HG02981 (cell line): ENCODE data around the gene GFER.
"Not testable (repeated sequence)": the region's sequence is repeated elsewhere in the genome, so short reads cannot be mapped to it uniquely, and the experiment has no call there.

Experiments used
- ATAC-seq: cut with Tn5 transposase; IDR thresholded peaks from one replicate; pipeline ENCODE4 v1.9.1; 2021; ENCODE audit warnings: mild to moderate bottlenecking, moderate library complexity; ENCODE audit not compliant: unreplicated experiment

The GFER gene

DNA sequence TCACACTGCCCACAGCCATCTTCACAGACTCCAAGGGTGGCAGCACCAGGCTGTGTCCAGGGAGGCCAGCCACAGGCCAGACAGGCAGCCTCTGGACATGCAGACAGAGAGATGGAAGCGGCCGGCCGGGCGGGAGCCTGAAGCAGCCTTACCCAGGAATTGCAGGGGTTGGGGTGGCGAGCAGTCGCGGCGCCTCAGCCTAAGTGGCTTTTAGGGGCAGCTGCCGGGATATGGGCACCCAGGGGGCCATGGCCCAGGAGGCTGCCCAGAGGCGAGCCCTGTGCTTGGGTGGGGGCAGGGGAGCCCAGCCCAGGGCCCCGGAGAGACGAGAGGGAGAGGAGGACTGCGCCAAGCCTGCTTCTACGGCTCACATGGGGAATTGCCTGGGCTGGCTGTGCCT, 41.3 kb downstream of the GFER start:
- no peak for ATAC-seq

DNA sequence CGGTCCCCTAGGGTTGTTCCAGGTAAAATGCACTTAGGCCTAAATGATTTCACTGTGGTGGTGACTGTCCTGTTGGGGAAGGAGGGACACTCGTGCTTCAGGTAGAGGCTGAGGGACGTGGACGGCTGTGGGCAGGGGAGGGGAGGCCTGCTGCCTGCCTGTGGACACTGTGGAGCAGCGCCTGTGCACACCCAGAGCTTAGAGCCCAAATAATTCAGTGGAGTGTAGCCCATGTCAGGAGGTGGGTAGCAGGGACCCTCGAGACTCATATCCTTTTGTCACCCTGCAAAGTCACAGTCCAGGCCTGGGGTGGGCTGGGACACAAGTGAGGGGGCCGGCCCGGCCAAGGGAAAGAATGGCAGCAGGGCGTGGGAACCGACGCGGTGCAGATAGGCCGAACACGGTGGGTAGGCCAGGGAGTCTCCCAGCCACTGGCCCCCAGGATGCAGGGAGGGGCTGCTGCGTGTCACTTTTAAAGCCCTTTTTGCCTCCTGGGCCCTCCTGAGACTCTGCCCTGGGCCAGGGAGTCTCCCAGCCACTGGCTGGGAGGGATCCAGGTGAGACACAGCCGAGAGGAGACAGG, 42.0 kb downstream of the GFER start:
- ATAC-seq: no peak

DNA sequence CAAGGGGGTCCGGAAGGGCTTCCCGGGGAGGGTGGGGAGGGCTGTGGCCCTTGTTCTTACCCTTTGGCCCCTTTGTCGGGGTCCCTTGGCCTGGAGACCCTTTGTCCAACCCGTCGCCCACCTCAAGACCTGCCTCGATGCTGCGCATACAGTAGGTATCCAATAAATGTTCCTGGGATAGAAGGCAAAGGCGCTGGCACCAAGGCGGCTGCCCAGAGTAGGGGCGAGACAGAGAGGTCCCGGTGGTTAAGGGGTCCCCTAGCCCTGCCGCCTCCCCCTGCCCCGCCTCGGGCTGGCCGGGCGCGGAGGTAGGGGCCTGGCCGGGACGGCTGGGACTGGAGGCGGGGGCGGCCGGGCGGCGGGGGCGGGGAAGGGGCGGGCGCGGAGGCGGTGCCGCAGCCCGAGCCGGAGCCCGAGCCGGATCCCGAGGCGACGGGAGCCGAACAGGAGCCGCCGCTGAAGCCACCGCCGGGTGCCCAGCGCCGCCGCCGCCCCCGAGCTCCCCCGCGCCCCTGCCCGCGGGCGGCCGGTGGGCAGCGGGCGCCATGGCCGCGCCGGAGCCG, 42.5 kb downstream of the GFER start, which contains the start of gene NHERF2:
Gene NHERF2 (plus strand): TSS at position 442 of the 563 bp plus-strand sequence. CDS start 104 bp downstream, at position 546.
- ATAC-seq: no peak

DNA sequence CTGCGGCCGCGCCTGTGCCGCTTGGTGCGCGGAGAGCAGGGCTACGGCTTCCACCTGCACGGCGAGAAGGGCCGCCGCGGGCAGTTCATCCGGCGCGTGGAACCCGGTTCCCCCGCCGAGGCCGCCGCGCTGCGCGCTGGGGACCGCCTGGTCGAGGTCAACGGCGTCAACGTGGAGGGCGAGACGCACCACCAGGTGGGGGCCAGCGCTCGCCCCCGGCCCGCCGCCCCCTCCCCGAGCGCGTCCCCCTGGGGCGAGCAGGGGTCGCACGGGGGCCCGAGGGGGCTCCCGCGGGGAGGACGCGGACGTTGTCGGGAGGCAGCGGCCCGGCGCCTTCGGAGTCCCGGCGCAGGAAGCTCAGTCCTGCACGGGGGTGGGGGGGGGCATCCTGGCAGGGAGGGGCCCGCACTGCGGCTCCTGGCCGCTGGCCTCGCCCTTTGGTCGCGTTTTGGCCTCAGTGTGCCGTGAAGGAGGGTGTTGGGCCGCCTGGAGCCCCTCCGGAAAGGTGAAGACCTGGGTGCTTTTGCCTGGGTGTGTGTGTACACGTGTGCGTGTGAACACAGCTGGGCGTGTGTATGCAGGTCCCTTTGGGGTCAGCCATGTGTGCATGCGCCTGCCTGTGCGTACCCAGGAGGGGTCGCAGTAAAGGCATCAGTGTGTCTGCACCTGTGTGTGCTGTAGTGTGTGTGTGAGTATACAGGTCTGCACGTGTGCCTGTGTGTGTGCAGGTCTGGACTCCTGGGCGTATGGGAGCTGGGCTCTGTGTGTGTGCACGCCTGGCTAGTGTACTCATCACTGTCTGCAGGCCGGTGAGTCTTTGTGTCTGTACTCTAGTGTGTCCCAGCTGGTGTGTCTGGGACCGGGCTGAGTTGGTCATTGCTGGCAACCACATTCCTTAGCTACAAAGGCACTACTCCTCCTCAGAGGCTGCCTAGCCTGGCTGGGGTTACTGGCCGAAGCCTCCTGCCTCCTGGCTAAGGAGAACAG, 43.3 kb downstream of the GFER start:
- ATAC-seq: no peak

DNA sequence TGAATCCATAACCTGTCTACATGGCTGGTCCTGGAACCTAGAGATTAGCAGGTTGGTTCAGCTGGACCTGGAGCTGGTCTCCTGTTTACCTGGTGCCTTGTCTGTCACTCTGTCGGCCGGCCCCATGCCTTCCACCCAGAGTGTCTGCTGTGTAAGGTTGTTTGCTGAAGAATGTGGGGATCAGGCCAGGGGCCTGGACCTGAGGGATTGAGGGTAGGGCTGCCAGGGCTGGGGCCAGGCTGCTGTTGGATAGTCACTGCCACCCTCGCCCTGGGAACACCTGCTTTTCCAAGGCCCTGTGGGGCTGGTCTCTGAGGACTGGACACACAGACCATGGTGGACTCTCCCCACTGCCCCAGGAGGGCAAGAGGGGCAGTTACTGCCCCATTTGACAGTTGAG, 44.2 kb downstream of the GFER start:
- ATAC-seq: no peak

DNA sequence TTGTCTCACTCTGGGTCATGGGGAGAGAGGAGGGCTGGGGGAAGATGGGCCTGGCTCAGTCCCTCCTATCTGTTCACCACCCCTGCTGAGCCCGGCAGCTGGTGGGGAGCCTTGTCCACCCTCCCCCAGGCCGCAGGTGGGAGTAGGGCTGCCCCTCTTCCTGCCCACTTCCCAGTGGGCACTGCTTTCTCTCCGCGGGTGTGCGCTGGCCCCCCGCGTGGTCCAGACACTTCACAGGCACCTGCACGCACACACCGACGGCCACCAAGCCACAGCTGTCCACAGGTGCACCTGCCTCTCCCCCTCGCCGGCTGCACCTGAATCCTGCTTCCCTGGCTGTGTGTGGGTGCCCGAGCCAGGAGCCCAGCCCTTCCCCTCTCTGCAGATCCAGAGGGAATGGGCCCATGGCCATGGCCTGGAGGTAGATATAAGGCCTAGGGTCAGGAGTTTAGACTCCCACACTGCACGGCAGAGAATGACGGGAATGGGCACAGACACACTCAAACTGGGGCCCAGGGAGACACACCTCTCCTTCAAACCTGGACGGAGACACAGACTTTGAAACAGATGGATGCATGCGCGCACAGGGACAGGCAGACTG, 44.7 kb downstream of the GFER start:
- ATAC-seq: no peak

DNA sequence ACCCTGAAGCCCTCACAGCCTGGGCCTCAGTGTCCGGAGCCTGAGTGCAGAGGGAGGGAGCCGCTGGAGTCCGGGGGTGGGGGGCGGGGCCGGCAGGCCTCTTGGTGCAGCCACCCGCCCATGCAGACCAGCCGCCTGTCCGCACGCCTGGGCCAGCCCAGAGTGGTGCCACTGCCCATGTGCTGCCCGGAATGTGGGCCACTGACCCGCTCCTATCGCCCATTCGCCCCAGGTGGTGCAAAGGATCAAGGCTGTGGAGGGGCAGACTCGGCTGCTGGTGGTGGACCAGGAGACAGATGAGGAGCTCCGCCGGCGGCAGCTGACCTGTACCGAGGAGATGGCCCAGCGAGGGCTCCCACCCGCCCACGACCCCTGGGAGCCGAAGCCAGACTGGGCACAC, 45.4 kb downstream of the GFER start:
- ATAC-seq: no peak

DNA sequence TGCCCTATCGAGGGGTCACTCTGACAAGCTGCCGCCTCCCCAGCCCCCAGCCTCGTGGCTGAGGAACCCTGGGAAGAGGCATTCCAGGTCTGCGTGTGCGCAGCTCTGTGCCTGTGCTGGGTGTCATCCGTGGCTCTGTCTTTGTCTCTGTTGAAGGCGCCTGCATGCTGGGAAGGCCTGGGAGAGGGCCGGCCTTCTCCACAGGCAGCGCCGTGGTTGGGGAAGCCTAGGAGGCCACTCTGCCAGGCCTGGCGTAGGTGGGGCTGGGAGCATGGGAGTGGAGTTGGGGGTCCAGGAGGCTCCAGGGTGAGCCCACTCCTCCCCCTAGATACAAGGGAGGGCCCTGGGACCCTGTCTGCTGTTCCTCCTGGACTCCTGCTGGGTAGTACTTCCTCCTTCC, 46.0 kb downstream of the GFER start:
- no peak for ATAC-seq

DNA sequence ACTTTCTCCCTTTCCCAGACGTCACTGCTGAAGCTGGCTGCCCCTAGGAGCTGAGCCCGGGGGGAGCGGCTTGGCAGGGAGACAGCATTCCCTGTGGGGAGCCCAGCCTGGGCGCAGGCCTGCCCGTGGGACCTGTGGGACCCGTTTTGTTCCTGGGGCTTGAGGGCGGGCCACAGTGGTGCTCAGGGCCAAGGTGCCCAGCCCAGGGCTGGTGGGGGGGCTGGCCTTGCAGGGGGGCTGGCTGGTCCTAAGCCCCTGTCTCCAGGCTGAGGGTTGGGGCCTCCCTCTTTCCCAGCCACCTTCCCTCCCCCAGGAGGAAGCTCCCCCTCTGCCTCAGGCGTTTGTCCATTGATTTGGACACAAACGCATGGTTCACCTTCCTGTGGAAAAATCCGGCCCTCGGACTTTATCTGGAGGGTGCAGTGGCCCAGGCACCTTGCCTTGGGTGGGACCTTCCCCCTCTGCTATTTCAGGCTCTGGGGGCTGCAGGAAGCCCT, 47.1 kb downstream of the GFER start:
- no peak for ATAC-seq

DNA sequence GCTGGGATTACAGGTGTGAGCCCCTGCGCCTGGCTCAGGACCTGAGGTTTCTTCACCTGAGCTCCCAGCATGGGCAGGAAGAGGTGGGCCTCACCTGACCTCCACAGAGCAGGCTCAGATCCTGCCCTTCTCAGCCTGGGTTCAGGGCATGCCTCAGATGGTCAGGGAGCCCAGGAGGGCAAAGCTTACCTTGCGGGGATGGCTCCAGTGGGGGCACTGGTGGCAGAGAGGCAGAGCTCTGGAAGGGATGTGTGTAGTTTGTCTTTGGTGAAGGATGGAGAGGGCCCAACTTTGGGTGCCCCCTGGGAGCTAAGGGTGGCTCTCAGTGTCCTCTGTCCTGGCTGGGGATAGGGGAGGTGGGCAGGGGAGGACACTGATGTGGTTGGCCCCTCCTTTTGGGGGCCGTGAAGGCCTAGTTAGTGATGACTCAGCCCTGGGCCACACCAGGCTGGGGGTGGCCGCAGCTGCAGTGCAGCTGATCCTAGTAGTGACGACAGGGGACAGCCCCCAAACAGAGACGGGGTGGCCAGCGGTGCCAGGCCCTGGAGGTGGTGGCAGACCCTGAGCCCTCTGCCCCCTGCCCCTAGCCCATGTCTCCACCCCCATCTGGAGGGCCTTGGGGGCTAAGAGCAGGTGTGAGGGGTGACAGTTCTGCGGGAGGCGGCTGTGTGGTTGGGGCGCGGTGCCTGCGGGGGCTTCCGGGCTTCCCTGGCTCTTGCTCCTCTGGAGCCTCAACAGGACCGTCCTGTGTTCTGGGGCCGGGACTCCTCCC, 48.5 kb downstream of the GFER start:
- no peak for ATAC-seq

DNA sequence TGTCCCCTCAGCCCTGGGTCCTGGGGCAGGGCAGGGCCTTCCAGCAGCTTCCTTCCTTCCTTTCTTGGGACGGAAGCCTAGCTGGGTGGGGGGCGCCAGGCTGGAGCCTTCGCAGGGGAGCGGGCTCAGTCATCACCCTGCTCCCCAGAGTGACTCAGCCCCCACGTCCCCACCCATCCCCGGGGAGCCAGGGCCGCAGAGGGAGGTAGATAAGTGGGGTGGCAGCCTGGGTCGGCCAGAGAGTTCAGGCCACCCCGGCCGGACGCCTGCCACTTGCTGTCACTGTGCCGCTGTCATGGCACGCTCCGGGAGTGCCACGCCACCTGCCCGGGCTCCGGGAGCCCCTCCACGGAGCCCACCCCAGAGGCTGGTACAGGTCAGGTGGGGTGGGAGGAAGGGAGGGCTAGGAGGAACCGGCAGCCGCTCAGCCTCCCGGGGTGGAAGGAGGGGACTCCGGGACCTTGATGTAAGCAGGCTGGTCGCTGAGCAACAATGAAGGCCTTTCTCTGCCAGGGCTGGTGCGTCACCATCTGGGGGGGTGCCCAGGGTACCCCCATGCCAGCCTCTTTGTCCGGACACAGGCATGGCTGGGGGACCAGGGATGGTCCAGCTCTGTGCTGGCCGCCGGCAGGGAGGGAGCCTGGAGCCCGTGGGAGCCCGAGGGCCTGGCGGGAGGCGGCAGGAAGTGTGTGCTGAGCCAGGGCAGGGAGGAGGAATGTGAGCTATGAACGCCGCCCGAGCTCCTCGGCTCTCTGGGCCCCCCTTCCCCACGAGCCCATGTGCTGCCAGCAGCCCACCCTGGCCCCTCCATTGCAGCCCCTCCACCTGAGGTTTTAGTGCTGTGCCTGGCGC, 49.3 kb downstream of the GFER start:
- ATAC-seq: no peak

DNA sequence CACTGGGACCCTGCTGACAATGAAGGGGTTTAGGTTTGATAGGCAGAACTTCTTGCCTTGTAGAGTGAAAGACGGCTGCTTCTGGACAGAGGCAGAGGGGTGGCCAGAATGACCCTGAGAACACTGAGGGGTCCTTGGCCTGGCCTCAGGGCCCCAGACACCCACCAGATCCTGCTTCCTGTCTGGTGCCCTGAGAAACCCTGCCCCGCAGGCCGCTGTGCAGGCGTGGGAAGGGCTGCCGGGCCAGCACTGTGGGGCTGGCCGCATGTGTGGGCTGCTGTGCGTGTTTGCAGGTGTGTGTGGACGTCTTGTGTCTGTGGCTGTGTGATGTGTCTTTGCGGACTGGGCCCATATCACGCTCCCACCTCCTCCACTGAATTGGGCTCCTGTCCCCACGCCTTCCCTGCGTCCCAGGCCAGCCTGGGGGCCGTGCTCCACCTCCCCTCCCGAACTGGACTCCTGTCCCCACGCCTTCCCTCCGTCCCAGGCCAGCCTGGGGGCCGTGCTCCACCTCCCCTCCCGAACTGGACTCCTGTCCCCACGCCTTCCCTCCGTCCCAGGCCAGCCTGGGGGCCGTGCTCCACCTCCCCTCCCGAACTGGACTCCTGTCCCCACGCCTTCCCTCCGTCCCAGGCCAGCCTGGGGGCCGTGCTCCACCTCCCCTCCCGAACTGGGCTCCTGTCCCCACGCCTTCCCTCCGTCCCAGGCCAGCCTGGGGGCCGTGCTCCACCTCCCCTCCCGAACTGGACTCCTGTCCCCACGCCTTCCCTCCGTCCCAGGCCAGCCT, 50.1 kb downstream of the GFER start:
- ATAC-seq: not testable (repeated sequence)

DNA sequence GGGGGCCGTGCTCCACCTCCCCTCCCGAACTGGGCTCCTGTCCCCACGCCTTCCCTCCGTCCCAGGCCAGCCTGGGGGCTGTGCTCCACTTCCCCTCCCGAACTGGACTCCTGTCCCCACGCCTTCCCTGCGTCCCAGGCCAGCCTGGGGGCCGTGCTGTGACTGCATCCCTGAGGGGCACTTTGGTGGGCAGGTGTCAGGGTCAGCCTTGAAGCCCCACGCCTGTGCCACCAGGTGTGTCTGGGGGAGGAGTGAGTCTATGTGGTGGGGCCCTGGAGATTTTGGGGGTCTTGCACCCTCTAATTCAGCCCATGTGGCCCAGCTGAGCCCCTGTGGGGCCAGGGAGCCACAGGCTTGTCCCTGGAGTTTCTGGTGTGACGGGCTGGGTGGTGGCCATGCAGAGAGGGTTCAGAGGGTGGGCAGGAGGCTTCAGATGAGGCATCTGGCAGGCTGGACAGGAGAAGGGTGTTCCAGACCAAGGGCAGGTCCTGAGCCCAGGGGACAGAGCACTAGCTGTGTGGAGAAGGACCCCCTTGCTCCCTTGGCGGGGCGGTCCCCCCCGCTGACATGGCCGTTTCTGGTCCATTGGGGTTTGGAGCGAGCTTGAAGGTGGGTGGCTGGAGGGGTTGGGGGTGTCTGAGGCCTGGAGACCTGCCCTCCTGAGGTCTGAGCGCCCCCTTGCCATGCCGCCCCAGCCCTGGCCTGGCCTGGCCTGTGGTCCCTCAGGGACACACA, 50.9 kb downstream of the GFER start:
- no peak for ATAC-seq

DNA sequence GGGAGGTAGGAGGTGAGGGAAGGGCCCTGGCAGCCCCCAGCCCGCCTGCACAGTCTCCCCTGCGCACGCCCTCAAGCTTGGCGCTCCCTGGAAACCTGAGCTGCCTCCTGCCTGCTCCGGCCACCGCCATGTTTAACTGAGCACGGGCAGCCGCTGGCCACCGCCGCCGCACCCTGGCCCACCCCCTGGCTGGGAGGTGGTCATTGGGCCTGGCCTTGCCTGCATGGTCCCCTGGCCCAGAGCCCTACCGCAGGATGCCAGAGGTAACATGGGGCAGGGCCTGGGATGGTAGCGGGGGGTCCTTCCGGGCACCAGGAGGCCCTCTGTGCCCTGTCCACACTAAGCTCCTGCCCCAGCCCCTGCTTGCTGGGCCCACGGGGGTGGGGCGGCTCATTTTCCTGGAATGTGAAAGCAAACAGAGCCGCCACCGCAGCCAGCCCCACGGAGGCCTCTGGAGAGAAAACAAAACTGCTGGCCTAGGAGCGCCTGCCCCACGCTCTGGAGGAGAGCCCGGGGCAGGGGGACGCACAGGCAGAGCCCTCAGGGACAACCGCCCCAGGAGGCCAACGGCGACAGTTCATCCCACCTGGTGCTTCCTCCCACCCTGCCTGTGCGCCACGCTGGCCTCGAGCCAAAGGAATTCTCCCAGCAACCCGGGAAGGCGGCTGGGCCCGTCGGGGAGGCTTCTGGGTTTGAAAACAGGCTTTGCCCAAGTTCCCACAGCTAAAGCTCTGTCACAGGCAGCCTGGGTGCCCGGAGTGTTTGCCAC, 51.6 kb downstream of the GFER start:
- no peak for ATAC-seq

DNA sequence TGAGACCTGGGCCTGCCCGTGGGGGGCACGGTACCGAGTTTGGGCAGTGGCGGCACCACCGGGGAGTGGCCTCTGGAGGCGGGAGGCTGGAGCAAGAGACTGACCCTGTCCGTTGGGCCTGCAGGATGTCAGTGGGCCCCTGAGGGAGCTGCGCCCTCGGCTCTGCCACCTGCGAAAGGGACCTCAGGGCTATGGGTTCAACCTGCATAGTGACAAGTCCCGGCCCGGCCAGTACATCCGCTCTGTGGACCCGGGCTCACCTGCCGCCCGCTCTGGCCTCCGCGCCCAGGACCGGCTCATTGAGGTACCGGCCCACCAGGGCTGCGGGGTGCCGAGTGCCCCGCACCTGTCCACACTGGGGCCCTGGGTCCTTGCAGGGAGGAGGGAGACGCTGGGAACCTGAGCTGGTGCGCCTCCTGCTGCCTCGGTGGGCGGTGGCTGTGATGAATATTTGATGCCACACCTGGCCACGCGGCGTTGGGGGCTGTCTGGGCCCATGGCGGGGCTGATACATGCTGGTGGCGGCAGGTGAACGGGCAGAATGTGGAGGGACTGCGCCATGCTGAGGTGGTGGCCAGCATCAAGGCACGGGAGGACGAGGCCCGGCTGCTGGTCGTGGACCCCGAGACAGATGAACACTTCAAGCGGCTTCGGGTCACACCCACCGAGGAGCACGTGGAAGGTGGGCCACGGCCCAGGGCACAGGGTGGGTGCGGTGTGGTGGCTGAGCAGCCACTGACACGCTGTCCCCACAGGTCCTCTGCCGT, 52.4 kb downstream of the GFER start:
- ATAC-seq: no peak

DNA sequence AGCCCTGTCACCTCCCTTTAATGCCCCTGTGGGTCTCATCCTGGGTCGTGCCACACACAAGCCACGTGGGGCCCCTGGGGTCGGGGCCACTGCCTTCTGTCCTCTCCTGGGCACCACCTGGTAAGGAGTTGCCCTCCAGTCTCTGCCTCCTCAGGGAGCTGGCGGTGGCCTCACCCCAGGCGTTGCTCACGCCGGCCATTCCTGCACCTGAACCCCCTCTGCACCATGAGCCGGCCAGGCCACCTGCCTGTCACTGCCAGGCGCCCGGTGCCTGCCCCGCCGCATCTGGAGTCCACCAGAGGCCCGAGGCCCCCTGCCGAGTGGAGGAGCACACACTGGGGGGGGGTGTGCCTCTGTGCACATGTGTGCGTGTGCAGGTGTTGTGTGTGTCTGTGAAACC, 53.1 kb downstream of the GFER start:
- ATAC-seq: no peak
